OCI-LY1 (cell line): Measurements from ENCODE around the gene RADX.

Experiments
- H2AFZ ChIP-seq: fragments of 200-600 bp; sonication (generic), shearing (Covaris generic); 2 replicates; pipeline ENCODE4 v1.6.0; 2014; ENCODE audit warnings: antibody characterized with exemption, mild to moderate bottlenecking, low read length
- H3F3A ChIP-seq: fragments of 200-600 bp; sonication (generic), shearing (Covaris generic); 2 replicates; pipeline ENCODE4 v1.6.0; 2014; ENCODE audit warnings: mild to moderate bottlenecking, antibody characterized with exemption, low read length, moderate library complexity; ENCODE audit not compliant: insufficient read depth
- H3K27ac ChIP-seq: fragments of 200-600 bp; sonication (generic); 2 replicates; pipeline ENCODE4 v1.5.1; 2014; ENCODE audit warnings: low read length, mixed run types, mild to moderate bottlenecking, low read depth; ENCODE audit not compliant: poor library complexity, severe bottlenecking
- H3K27me3 ChIP-seq: fragments of 200-600 bp; sonication (generic); 2 replicates; pipeline ENCODE4 v1.6.0; 2014; ENCODE audit warnings: antibody characterized with exemption, mild to moderate bottlenecking, low read length, moderate library complexity; ENCODE audit not compliant: insufficient read depth
- H3K36me3 ChIP-seq: fragments of 200-600 bp; sonication (generic); 2 replicates; pipeline ENCODE4 v1.6.1; 2014; ENCODE audit warnings: mild to moderate bottlenecking, antibody characterized with exemption, low read length, moderate library complexity, mixed read lengths; ENCODE audit not compliant: insufficient read depth
- H3K4me1 ChIP-seq: fragments of 200-600 bp; sonication (generic); 2 replicates; pipeline ENCODE4 v1.5.1; 2014; ENCODE audit warnings: mild to moderate bottlenecking, low read length, moderate library complexity; ENCODE audit not compliant: insufficient read depth, severe bottlenecking
- H3K4me2 ChIP-seq: fragments of 200-600 bp; sonication (generic), shearing (Covaris generic); 2 replicates; pipeline ENCODE4 v1.6.1; 2014; ENCODE audit warnings: low read length
- H3K4me3 ChIP-seq: fragments of 200-600 bp; sonication (generic); 2 replicates; pipeline ENCODE4 v1.5.1; 2014; ENCODE audit warnings: low read length, low read depth, mild to moderate bottlenecking, mixed read lengths; ENCODE audit not compliant: poor library complexity, severe bottlenecking
- H3K79me2 ChIP-seq: fragments of 200-600 bp; shearing (Covaris generic); 2 replicates; pipeline ENCODE4 v1.6.1; 2016; ENCODE audit warnings: mixed run types, low read length, mixed read lengths; ENCODE audit not compliant: insufficient read depth
- H3K9ac ChIP-seq: fragments of 200-600 bp; sonication (generic), shearing (Covaris generic); 2 replicates; pipeline ENCODE4 v1.6.1; 2014; ENCODE audit warnings: mild to moderate bottlenecking, low read length, mixed read lengths
- H3K9me2 ChIP-seq: fragments of 200-600 bp; sonication (generic), shearing (Covaris generic); 2 replicates; pipeline ENCODE4 v1.6.1; 2014; ENCODE audit warnings: low read depth, mild to moderate bottlenecking, low read length, mixed read lengths
- H3K9me3 ChIP-seq: fragments of 200-600 bp; shearing (Covaris generic); 2 replicates; pipeline ENCODE4 v1.6.1; 2014; ENCODE audit warnings: low read length, mixed read lengths
- H4K20me1 ChIP-seq: fragments of 200-600 bp; sonication (generic), shearing (Covaris generic); 2 replicates; pipeline ENCODE4 v1.6.0; 2016; ENCODE audit warnings: mild to moderate bottlenecking, low read length; ENCODE audit not compliant: insufficient read depth
- CTCF ChIP-seq: fragments of 200-600 bp; sonication (generic), shearing (Covaris generic); IDR thresholded peaks from 2 replicates; pipeline ENCODE4 v1.5.1; 2017; ENCODE audit warnings: mild to moderate bottlenecking, antibody characterized with exemption, low read length, moderate library complexity, mixed read lengths
- EZH2 ChIP-seq: fragments of 200-600 bp; sonication (generic), shearing (Covaris generic); IDR thresholded peaks from 2 replicates; pipeline ENCODE4 v1.8.0; 2017; ENCODE audit warnings: borderline replicate concordance, mixed run types, mild to moderate bottlenecking, antibody characterized with exemption, low read length, moderate library complexity, mixed read lengths

Gene RADX

DNA sequence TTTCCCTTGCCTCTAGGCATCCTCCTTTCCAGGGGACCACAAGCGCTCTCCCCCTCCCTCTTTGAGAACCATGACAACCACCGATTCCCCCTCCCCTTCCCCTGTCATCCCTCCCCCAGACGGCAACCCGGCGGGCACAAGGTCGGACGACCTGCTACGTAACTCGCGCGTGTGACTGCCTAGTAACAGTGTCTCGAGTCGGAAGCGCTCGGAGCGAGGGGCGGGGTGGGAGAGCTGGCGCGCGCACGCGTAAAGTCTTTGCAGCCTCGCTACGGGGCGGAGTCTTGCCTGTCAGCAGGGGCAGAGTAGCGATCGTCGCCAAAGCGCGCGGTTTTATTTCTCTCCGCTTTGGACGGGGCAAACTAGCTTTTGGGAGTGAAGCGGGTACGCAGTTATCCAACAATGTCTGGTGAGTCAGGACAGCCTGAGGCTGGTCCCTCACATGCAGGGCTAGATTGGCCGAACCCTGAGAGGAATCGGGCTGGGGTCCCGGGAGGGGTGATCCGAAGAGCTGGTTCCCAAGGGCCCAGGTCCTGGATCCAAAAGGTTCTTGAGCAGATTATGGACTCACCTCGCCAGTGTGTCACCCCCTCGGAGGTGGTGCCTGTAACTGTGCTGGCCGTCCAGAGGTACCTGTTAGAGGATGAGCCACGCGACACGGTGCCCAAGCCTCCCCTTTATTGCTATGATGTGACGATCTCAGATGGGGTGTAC is at the start of gene RADX:
Gene RADX (plus strand): TSS at position 300 of the 714 bp plus-strand sequence. CDS start 103 bp downstream, at position 403.
- no peak within 1 kb of the TSS for H3K4me3 ChIP-seq
- no peak within 1 kb of the TSS for H3K27ac ChIP-seq

GRCh38 chrX:106564986-106565385 is 46.8 kb upstream of the RADX start:
- no peaks in the 10 kb centered on the region for H3K27me3 ChIP-seq
- no peaks in the 10 kb centered on the region for H3K4me1 ChIP-seq
- no peaks in the 10 kb centered on the region for H3F3A ChIP-seq
- H3K9me3 ChIP-seq, result no peaks in the 10 kb centered on the region
- H3K4me3 ChIP-seq, result no peak overlapping the region
- H3K79me2 ChIP-seq, result no peaks in the 10 kb centered on the region
- no peak overlapping the region for H3K9ac ChIP-seq
- no peaks in the 10 kb centered on the region for H3K9me2 ChIP-seq
- no peak overlapping the region for H2AFZ ChIP-seq
- H3K27ac ChIP-seq, result no peak overlapping the region
- H3K4me2 ChIP-seq, result no peak overlapping the region
- H3K36me3 ChIP-seq, result no peaks in the 10 kb centered on the region
- H4K20me1 ChIP-seq, result no peaks in the 10 kb centered on the region
- TF ChIP-seq EZH2, result no peak
- no peak for TF ChIP-seq CTCF

More for the DNA sequence above, at the start of gene RADX:
- Histone ChIP-seq H3F3A (no peaks in the 10 kb centered on the region), H3K9ac (no peak within 1 kb of the TSS), H3K4me2 (no peak within 1 kb of the TSS), H3K9me2 (no peaks in the 10 kb centered on the region), H3K27me3 (no peaks in the 10 kb centered on the region), H3K36me3 (no peaks in the 10 kb centered on the region), H3K9me3 (no peaks in the 10 kb centered on the region), H2AFZ (no peak within 1 kb of the TSS), H3K79me2 (no peaks in the 10 kb centered on the region), H3K4me1 (no peaks in the 10 kb centered on the region), H4K20me1 (no peaks in the 10 kb centered on the region)
- TF ChIP-seq CTCF (no peak), EZH2 (no peak)

- Histone ChIP-seq H3K79me2 (no peaks in the 10 kb centered on the region), H3F3A (no peaks in the 10 kb centered on the region), H3K4me2 (no peak overlapping the region), H4K20me1 (no peaks in the 10 kb centered on the region), H3K4me3 (no peak overlapping the region), H3K4me1 (no peaks in the 10 kb centered on the region), H3K9ac (no peak overlapping the region), H3K27ac (no peak overlapping the region), H3K36me3 (no peaks in the 10 kb centered on the region), H3K9me3 (no peaks in the 10 kb centered on the region), H3K27me3 (no peaks in the 10 kb centered on the region), H3K9me2 (no peaks in the 10 kb centered on the region), H2AFZ (no peak overlapping the region)
- TF ChIP-seq EZH2 (no peak), CTCF (no peak)
Observed at GRCh38 chrX:106566362-106566761, 45.4 kb upstream of the RADX start.
